GM12878 (cell line): ENCODE measurements around the gene DAB2. TPM values are rescaled to one million over a fixed set of nuclear protein-coding genes. Genes with fewer than 3 reads are reported as not detected.

Experiments
- ATAC-seq: fragments of 200-7000 bp; cut with Tn5 transposase; 3 replicates; pipeline ENCODE4 v1.9.1; 2020; ENCODE audit warnings: mild to moderate bottlenecking, moderate library complexity
- BruUV-seq: library from RNA; stranded (reverse); fragments of 400-500 nt; replicated peaks from 2 replicates; lab custom pipeline; 2021; lab: Mats Ljungman, UMichigan
- CTCF ChIA-PET: fragments of 300-600 bp; sonication (Branson Sonifier 250); formaldehyde crosslinking; extraction: SDS; loops from one replicate; lab custom pipeline; 2021; ENCODE audit warnings: inconsistent platforms; lab: Yijun Ruan, JAX
- POLR2A ChIA-PET: fragments of 350-600 bp; formaldehyde crosslinking; extraction: SDS; loops from one replicate; lab custom pipeline; 2021; ENCODE audit warnings: inconsistent platforms; lab: Charles Lee
- RAD21 ChIA-PET: fragments of 300-600 bp; sonication (Branson Sonifier 250); formaldehyde crosslinking; loops from one replicate; lab custom pipeline; 2023; ENCODE audit warnings: antibody characterized with exemption; ENCODE audit not compliant: unreplicated experiment; lab: Charles Lee
- SMC1A ChIA-PET: fragments of 300-600 bp; sonication (Branson Sonifier 250); formaldehyde crosslinking; loops from one replicate; lab custom pipeline; 2023; ENCODE audit not compliant: unreplicated experiment, uncharacterized antibody; lab: Charles Lee
- DNase-seq: peaks from one replicate; pipeline ENCODE4 v3.0.0-alpha.2; 2011; ENCODE audit warnings: low read depth, low spot score
- FAIRE-seq: peaks from 3 replicates; lab custom pipeline; 2011; peaks lifted over from hg19 to GRCh38; lab: Jason Lieb, UNC
- H2AFZ ChIP-seq: 2 replicates; pipeline ENCODE4 v1.6.0; 2011; ENCODE audit warnings: low read depth, low read length, control low read depth; ENCODE audit not compliant: control insufficient read depth
- H3K27ac ChIP-seq: 2 replicates; pipeline ENCODE4 v1.5.1; 2011; ENCODE audit warnings: control low read depth; ENCODE audit not compliant: control insufficient read depth, insufficient read depth
- H3K27me3 ChIP-seq, 2 experiments: replicated peaks in 1 of 2; 2 replicates each; pipeline versions ENCODE4 v1.6.0 to v1.6.1; 2011; ENCODE audit warnings: low read length in 1 of 2; ENCODE audit not compliant: control insufficient read depth in 2 of 2, insufficient read depth in 2 of 2
- H3K36me3 ChIP-seq, 2 experiments: 2 replicates each; pipeline ENCODE4 v1.5.1; 2011; ENCODE audit warnings: low read length in 1 of 2; ENCODE audit not compliant: control insufficient read depth in 2 of 2, insufficient read depth in 2 of 2
- H3K4me1 ChIP-seq: 2 replicates; pipeline ENCODE4 v1.6.1; 2011; ENCODE audit warnings: mild to moderate bottlenecking, low read length, moderate library complexity, mixed read lengths; ENCODE audit not compliant: control insufficient read depth, insufficient read depth
- H3K4me2 ChIP-seq: 2 replicates; pipeline ENCODE4 v1.6.0; 2011; ENCODE audit warnings: control low read depth; ENCODE audit not compliant: control insufficient read depth, insufficient read depth
- H3K4me3 ChIP-seq: fragments of 200-600 bp; sonication (generic); 2 replicates; pipeline ENCODE4 v1.5.1; 2016
- H3K79me2 ChIP-seq: 2 replicates; pipeline ENCODE4 v1.6.0; 2011; ENCODE audit warnings: low read length; ENCODE audit not compliant: control insufficient read depth, insufficient read depth
- H3K9ac ChIP-seq: 2 replicates; pipeline ENCODE4 v1.8.0; 2011; ENCODE audit warnings: low read length, control low read depth, mixed read lengths; ENCODE audit not compliant: control insufficient read depth, insufficient read depth
- H3K9me3 ChIP-seq: replicated peaks from 3 replicates; pipeline ENCODE4 v1.5.1; 2011; ENCODE audit warnings: mild to moderate bottlenecking, low read length; ENCODE audit not compliant: control insufficient read depth, insufficient read depth
- H4K20me1 ChIP-seq: 2 replicates; pipeline ENCODE4 v1.6.0; 2011; ENCODE audit not compliant: control insufficient read depth, insufficient read depth
- BRCA1 ChIP-seq: IDR thresholded peaks from 2 replicates; pipeline ENCODE4 v1.6.1; 2011; ENCODE audit warnings: low read depth, low read length, improper control_type of control experiment
- CHD2 ChIP-seq: IDR thresholded peaks from 2 replicates; pipeline ENCODE4 v1.6.1; 2011; ENCODE audit warnings: low read depth, low read length, improper control_type of control experiment, borderline replicate concordance
- KDM1A ChIP-seq: fragments of 200-600 bp; sonication (generic); IDR thresholded peaks from 2 replicates; pipeline ENCODE4 v1.6.1; 2016; ENCODE audit warnings: borderline replicate concordance
- MEF2B ChIP-seq: fragments of 450-650 bp; IDR thresholded peaks from 2 replicates; pipeline ENCODE4 v1.6.1; 2018; ENCODE audit warnings: mild to moderate bottlenecking, moderate library complexity; ENCODE audit not compliant: partially characterized antibody, poor library complexity, severe bottlenecking
- MTA3 ChIP-seq: IDR thresholded peaks from 2 replicates; pipeline ENCODE4 v1.6.1; 2012; ENCODE audit warnings: low read length, inconsistent platforms, borderline replicate concordance
- MXI1 ChIP-seq: fragments of 150-350 bp; IDR thresholded peaks from 2 replicates; pipeline ENCODE4 v1.6.1; 2011; ENCODE audit warnings: low read depth, mild to moderate bottlenecking, inconsistent platforms, low read length, improper control_type of control experiment
- NBN ChIP-seq: fragments of 450-650 bp; IDR thresholded peaks from 2 replicates; pipeline ENCODE4 v1.6.1; 2016
- NR2F1 ChIP-seq: fragments of 450-650 bp; conservative IDR thresholded peaks from 2 replicates; pipeline ENCODE4 v1.6.1; 2017; ENCODE audit warnings: mild to moderate bottlenecking
- PAX5 ChIP-seq: IDR thresholded peaks from 2 replicates; pipeline ENCODE4 v1.6.1; 2011; ENCODE audit warnings: low read depth, low read length, borderline replicate concordance
- SMAD1 ChIP-seq: fragments of 450-650 bp; IDR thresholded peaks from 2 replicates; pipeline ENCODE4 v1.6.1; 2018; ENCODE audit warnings: mild to moderate bottlenecking, low read depth; ENCODE audit not compliant: partially characterized antibody
- SRF ChIP-seq, 2 experiments: IDR thresholded peaks; 2 replicates each; pipeline ENCODE4 v1.6.1; 2011; ENCODE audit warnings: low read depth in 2 of 2, low read length in 2 of 2, mild to moderate bottlenecking in 1 of 2, moderate library complexity in 1 of 2
- SUPT20H ChIP-seq: IDR thresholded peaks from 2 replicates; pipeline ENCODE4 v1.6.1; 2011; ENCODE audit warnings: low read depth, mild to moderate bottlenecking, low read length, moderate library complexity, borderline replicate concordance; ENCODE audit not compliant: control insufficient read depth
- ZNF687 ChIP-seq: fragments of 450-650 bp; IDR thresholded peaks from 2 replicates; pipeline ENCODE4 v1.6.1; 2017; ENCODE audit warnings: mild to moderate bottlenecking, moderate library complexity
- WGBS: methylation state at CpG from one replicate; pipeline ENCODE4 v1.1.6; 2016; ENCODE audit warnings: low lambda C conversion rate; ENCODE audit not compliant: insufficient replicate concordance, insufficient coverage; ENCODE audit errors: missing lambda C conversion rate; 5-methylcytosine and 5-hydroxymethylcytosine counted together
- in situ Hi-C: fragments of 300-500 bp; cut with MboI; formaldehyde crosslinking; loops from 9 replicates; pipeline ENCODE4 v1.14.3; 2018; ENCODE audit warnings: mixed read lengths
- intact Hi-C: fragments of 100-400 bp; cut with micrococcal nuclease; formaldehyde crosslinking; loops from one replicate; pipeline ENCODE4 v1.14.2; 2022; ENCODE audit not compliant: unreplicated experiment
- polyA plus RNA-seq, 11 experiments: library from polyadenylated mRNA; depleted of rRNA in 4 of 11; unstranded in 6 of 11; stranded (reverse) in 5 of 11; fragments of >200 nt; fragmentation: Nextera tagmentation in 4 of 11; fragmentation: Illumina TruSeq in 1 of 11; extraction: Ambion mirVana in 4 of 11; extraction: Trizol in 1 of 11; gene quantifications; 1 replicate in 1 of 11; 2 replicates in 10 of 11; pipeline versions ENCODE4 v1.2.1 to v1.2.3, GENCODE V29; 2011 to 2016; ENCODE audit warnings: inconsistent platforms in 2 of 11, missing spikeins in 2 of 11, low read depth in 1 of 11
- total RNA-seq, 4 experiments: library from RNA; depleted of rRNA in 3 of 4; stranded (reverse); fragments of >200 nt in 3 of 4; fragmentation: Illumina TruSeq in 1 of 4; extraction: Trizol in 1 of 4; gene quantifications; 2 replicates each; pipeline versions ENCODE4 v1.2.1 to v1.2.3, GENCODE V29; 2013 to 2021

The DAB2 gene
- total and polyA plus RNA-seq, 10 of the 15 experiments (the other 5 are each of a cell fraction or from before 2014, with no cell fraction given): 0.05 to 0.23 (median 0.11) TPM; not detected in 7

GRCh38 chr5:39440192-39440957, 15.6 kb upstream of the DAB2 start:
- in situ Hi-C loops (no loop called here), intact Hi-C loops (no loop called here)
- ChIA-PET POLR2A (no interaction called here), RAD21 (no interaction called here), CTCF (interaction anchor here (1.3 kb wide), 1 partner anchor 131 kb away, joined by 3 read pairs; no protein-coding TSS in a partner anchor), SMC1A (interaction anchor here (1.2 kb wide), 1 partner anchor 112 kb away, joined by 3 read pairs; no protein-coding TSS in a partner anchor)
- no TSS peak for BruUV-seq
- H3K36me3 ChIP-seq: no peaks in the 10 kb centered on the region
- no peak overlapping the region for H3K27ac ChIP-seq
- FAIRE-seq (no peak), ATAC-seq (no peak), DNase-seq (no peak)
- no peak overlapping the region for H3K9ac ChIP-seq
- no peak for TF ChIP-seq SMAD1
- no peak for TF ChIP-seq PAX5
- no peak for TF ChIP-seq CHD2
- no peak for TF ChIP-seq MEF2B
- TF ChIP-seq KDM1A: no peak
- TF ChIP-seq NR2F1: no peak
- no peak for TF ChIP-seq MTA3
- no peak for TF ChIP-seq BRCA1
- no peak for TF ChIP-seq ZNF687
- TF ChIP-seq NBN: no peak
- no peak for TF ChIP-seq SUPT20H
- no peak for TF ChIP-seq MXI1
- TF ChIP-seq SRF (IDR thresholded peaks at IDR 0.05; ENCODE audit: low read depth in 2 of 2, low read length in 2 of 2): no peak
- H2AFZ ChIP-seq: no peak overlapping the region
- no peaks in the 10 kb centered on the region for H4K20me1 ChIP-seq
- WGBS: 25% methylated on average over 3 of the region's 3 CpGs
- no peaks in the 10 kb centered on the region for H3K27me3 ChIP-seq
- H3K4me3 ChIP-seq: no peak overlapping the region
- no peaks in the 10 kb centered on the region for H3K79me2 ChIP-seq
- H3K9me3 ChIP-seq: no peaks in the 10 kb centered on the region
- no peaks in the 10 kb centered on the region for H3K4me1 ChIP-seq
- H3K4me2 ChIP-seq: no peak overlapping the region
